GM13977 (cell line): ENCODE measurements around the gene CALHM5.

Experiments used
- DNase-seq: peaks from one replicate; pipeline ENCODE4 v3.0.0; 2012; ENCODE audit warnings: low spot score
- CTCF ChIP-seq: IDR thresholded peaks from 2 replicates; pipeline ENCODE4 v1.5.1; 2012; ENCODE audit warnings: mild to moderate bottlenecking, control low read depth; ENCODE audit not compliant: insufficient read depth; ENCODE audit errors: extremely low read depth, missing control alignments
- in situ Hi-C: fragments of 300-500 bp; cut with MboI; formaldehyde crosslinking; loops from one replicate; pipeline ENCODE4 v1.12.0; 2022; ENCODE audit warnings: low sequenced_read_pairs, low pct_unique_long_range_greater_than_20kb, mixed read lengths, inconsistent platforms; ENCODE audit not compliant: unreplicated experiment

Gene CALHM5

DNA sequence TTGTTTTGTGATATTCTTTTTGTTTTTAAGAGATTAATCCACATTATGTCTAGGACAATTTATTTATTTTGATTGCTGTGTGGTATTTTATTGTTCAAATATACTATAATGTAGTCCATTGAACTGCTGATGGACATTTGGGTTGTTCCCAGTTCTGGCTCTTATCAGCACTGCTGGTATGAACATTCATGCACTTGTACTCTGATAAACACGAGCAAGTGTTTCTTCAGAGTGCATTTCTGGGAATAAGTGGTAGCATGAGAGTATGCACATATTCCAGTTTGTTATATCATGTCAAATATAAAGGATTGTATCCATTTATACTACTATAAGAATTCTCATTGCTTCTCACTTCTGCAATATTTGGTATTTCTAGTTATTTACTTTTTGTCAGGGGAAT, 43.1 kb upstream of the CALHM5 start:
- DNase-seq, result no peak
- in situ Hi-C loops, result no loop called here
- TF ChIP-seq CTCF, result no peak

GRCh38 chr6:116471531-116471930, 39.9 kb upstream of the CALHM5 start:
- in situ Hi-C loops, result no loop called here
- TF ChIP-seq CTCF, result no peak
- DNase-seq, result no peak

- in situ Hi-C loops, result no loop called here
- no peak for DNase-seq
- no peak for TF ChIP-seq CTCF
Observed at GRCh38 chr6:116472706-116473105, 38.7 kb upstream of the CALHM5 start.

- no peak for TF ChIP-seq CTCF
- in situ Hi-C loops, result no loop called here
- no peak for DNase-seq
Observed at GRCh38 chr6:116475141-116475540, 36.3 kb upstream of the CALHM5 start.

DNA sequence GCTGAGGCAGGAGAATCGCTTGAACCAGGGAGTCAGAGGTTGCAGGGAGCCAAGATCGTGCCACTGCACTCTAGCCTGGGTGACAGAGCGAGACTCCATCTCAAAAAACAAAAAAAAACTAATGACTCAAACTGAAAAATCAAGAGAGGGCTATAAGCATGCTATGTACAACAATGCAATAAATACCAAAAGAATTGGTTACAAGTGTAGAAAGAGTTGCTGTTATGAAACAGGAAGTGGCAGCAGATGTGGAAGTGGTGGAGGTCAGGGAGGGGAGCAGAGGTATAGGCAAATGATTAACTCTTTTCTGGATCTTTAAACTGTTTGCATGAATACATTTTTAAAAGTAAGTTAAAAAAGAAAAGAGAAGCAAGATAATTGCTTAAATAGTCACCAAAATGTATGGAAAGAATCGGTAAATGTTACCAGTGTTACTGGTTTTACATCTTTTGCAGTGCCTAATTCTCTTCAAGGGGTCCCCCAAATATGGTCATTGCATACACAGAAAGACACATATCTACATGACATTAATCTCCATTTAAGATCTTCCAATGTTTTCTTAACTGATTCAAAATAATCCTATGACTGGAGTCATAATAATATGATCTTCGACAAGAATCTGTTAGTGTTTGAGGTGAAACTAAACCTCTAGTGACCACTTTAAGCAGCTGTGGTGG, 35.3 kb upstream of the CALHM5 start:
- DNase-seq, result peak; percentile 63
- TF ChIP-seq CTCF, result no peak
- in situ Hi-C loops, result no loop called here

- no peak for DNase-seq
- in situ Hi-C loops, result no loop called here
- no peak for TF ChIP-seq CTCF
Observed at GRCh38 chr6:116482780-116483179, 28.7 kb upstream of the CALHM5 start.
